Upper lobe of right lung (tissue), 1 donor: ENCODE measurements around the gene DHRS12. TPM values are rescaled to one million over a fixed set of nuclear protein-coding genes. Genes with fewer than 3 reads are reported as not detected.

ENCODE experiments used
- ATAC-seq: fragments of 200-7000 bp; cut with Tn5 transposase; one replicate; pipeline ENCODE4 v1.9.1; 2020; ENCODE audit warnings: mild to moderate bottlenecking, moderate library complexity
- DNase-seq: peaks from one replicate; pipeline ENCODE4 v3.0.0-alpha.2; 2020
- H3K27ac ChIP-seq: fragments of 200-600 bp; one replicate; pipeline ENCODE4 v1.8.0; 2022
- H3K27me3 ChIP-seq: fragments of 200-600 bp; one replicate; pipeline ENCODE4 v1.8.0; 2022; ENCODE audit warnings: mild to moderate bottlenecking
- H3K36me3 ChIP-seq: fragments of 200-600 bp; one replicate; pipeline ENCODE4 v1.8.0; 2022
- H3K4me1 ChIP-seq: fragments of 200-600 bp; one replicate; pipeline ENCODE4 v1.8.0; 2022
- H3K4me3 ChIP-seq: fragments of 200-600 bp; one replicate; pipeline ENCODE4 v1.8.0; 2022; ENCODE audit warnings: mild to moderate bottlenecking
- H3K9me3 ChIP-seq: fragments of 200-600 bp; one replicate; pipeline ENCODE4 v1.8.0; 2022
- intact Hi-C: fragments of 100-400 bp; cut with DNase I; formaldehyde crosslinking; loops from one replicate; pipeline ENCODE4 v1.11.0; 2022
- total RNA-seq: library from RNA; stranded (reverse); fragmentation: NEBNext Ultra II Directional; extraction: Animal tissue kit (Norgen Biotek cat#: 25700); gene quantifications from one replicate; pipeline ENCODE4 v1.2.1, GENCODE V29; 2021
- TF ChIP-seq, protein P1 (sequence below): fragments of 200-600 bp; IDR thresholded peaks from one replicate; pipeline ENCODE4 v1.8.0; 2022; ENCODE audit warnings: antibody characterized with exemption
- donor health status: DM: no; HTN: yes; CAD: no; lungs with severe emphysema.

DHRS12 gene
- total RNA-seq, 1 donor from 2014 or later, result 14.9 TPM

- Histone ChIP-seq H3K9me3 (no peaks in the 10 kb centered on the region), H3K4me1 (peaks cover 15% of the 10 kb centered on the region), H3K27ac (no peak overlapping the region), H3K36me3 (peaks cover 53% of the 10 kb centered on the region), H3K4me3 (no peak overlapping the region), H3K27me3 (no peaks in the 10 kb centered on the region)
- no peak for DNase-seq
- TF ChIP-seq, protein P1, sequence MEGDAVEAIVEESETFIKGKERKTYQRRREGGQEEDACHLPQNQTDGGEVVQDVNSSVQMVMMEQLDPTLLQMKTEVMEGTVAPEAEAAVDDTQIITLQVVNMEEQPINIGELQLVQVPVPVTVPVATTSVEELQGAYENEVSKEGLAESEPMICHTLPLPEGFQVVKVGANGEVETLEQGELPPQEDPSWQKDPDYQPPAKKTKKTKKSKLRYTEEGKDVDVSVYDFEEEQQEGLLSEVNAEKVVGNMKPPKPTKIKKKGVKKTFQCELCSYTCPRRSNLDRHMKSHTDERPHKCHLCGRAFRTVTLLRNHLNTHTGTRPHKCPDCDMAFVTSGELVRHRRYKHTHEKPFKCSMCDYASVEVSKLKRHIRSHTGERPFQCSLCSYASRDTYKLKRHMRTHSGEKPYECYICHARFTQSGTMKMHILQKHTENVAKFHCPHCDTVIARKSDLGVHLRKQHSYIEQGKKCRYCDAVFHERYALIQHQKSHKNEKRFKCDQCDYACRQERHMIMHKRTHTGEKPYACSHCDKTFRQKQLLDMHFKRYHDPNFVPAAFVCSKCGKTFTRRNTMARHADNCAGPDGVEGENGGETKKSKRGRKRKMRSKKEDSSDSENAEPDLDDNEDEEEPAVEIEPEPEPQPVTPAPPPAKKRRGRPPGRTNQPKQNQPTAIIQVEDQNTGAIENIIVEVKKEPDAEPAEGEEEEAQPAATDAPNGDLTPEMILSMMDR, result no peak
- ATAC-seq, result no peak
- intact Hi-C loops, result no loop called here
These were observed 43.4 kb downstream of the DHRS12 start for GRCh38 chr13:51760592-51760991.

DNA sequence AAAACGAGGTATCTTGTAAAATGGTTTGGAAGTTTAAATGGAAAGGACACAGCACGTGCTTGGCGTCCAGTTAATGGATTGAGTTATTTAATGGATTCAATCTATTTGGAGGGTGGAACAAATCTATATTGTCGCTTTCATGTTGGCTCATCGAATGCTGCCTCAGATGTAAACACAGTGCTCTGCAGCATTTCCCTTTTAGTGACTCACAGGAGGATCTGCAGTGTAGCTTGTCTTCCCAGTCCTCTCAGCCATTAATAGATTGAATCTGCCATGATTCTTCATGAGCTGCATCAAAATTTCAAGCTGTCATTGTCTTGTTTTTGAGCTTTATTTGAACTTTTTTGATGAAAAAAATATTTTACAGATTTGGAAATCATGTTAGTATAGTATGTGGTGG, 44.7 kb downstream of the DHRS12 start:
- H3K4me3 ChIP-seq, result no peak overlapping the region
- H3K4me1 ChIP-seq, result peaks cover 4% of the 10 kb centered on the region
- intact Hi-C loops, result no loop called here
- H3K27ac ChIP-seq, result no peak overlapping the region
- no peaks in the 10 kb centered on the region for H3K27me3 ChIP-seq
- H3K9me3 ChIP-seq, result no peaks in the 10 kb centered on the region
- TF ChIP-seq, protein P1, result no peak
- no peak for DNase-seq
- no peak for ATAC-seq
- peaks cover 59% of the 10 kb centered on the region for H3K36me3 ChIP-seq

DNA sequence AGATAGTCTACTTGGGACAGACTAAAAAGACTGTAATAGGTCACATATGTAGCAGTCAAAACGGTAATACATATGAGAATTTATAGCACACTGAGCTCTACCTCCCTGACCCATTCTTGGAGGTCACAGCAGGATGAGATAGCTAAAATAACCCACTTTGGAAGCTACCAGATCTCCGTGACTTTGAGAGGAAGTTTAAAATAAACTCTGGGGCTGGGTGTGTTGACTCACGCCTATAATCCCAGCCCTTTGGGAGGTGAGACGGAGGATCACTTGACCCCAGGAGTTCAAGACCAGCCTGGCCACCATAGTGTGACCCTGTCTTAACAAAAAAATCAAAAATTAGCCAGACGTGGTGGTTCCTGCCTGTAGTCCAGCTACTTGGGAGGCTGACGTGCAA, 45.3 kb downstream of the DHRS12 start:
- no peak for DNase-seq

DNA sequence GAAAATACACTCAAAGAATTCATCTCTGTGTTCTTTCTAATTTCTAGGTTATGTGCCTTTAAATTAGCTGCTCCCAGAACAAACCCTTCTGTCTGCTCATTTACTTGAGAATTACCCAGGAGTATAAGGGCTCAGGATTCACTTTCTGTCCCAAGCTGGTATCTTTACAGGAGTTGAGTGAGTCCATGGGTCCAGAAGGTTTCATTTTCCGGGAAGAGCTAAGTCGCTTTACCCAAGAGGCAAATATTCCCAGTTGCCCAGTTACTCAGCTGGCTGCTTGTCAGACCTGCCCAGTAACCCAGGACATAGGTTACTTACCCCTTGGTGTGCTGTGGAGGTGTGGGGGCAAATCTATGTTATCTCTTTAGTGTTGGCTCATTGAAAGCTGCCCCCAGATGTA, 47.3 kb downstream of the DHRS12 start:
- H3K27me3 ChIP-seq, result no peaks in the 10 kb centered on the region
- ATAC-seq (no peak), DNase-seq (no peak)
- intact Hi-C loops, result no loop called here
- no peak overlapping the region for H3K4me3 ChIP-seq
- TF ChIP-seq, protein P1, result no peak
- H3K4me1 ChIP-seq, result no peaks in the 10 kb centered on the region
- peaks cover 69% of the 10 kb centered on the region for H3K36me3 ChIP-seq
- H3K9me3 ChIP-seq, result no peaks in the 10 kb centered on the region
- no peak overlapping the region for H3K27ac ChIP-seq

More for the DNA sequence above, 45.3 kb downstream of the DHRS12 start:
- H3K27ac ChIP-seq, result no peak overlapping the region
- no peak overlapping the region for H3K4me3 ChIP-seq
- H3K4me1 ChIP-seq, result no peaks in the 10 kb centered on the region
- peaks cover 59% of the 10 kb centered on the region for H3K36me3 ChIP-seq
- H3K9me3 ChIP-seq, result no peaks in the 10 kb centered on the region
- H3K27me3 ChIP-seq, result no peaks in the 10 kb centered on the region
- TF ChIP-seq, protein P1, result no peak
- intact Hi-C loops, result no loop called here
- ATAC-seq, result no peak

DNA sequence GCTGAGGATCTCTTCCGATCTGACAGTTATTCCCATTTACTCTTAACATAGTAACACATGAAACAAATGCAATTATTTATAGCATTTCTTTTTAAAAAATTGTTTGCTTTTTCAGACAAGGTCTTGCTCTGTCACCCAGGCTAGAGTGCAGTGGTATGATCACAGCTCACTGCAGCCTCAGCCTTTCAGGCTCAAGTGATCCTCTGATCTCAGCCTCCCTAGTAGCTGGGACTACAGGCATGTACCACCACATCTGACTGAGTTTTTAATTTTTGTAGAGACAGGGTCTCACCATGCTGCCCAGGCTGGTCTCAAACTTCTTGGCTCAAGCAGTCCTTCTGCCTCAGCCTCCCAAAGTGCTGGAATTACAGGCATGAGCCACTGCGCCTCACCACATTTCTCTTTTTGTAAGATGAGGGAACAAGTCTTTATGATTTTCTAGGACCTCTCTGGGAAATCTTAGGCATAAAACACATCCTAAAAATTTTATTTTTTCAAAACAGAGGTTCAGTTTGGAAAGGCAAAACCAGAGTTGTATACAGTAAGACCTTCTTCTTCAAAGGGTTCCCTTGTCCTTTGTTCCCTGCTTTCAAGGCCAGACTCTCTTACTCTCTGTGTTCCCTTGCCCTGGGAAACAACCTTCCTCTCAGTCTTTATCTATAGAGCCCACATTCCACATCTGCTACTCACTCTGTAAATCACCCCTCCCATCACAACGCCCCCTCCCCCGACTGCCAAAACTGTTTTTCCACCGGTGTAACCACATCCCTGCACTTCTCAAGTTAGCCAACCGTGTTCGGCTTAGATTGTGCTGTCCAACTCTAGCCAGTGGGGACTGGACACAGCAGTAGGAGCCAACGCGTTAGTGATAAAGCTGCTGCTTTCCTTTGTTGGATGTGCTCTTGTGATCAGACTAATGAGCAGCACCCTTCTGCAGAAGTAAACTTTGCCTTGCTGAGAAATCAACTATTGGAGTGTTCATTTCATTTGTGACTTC, 56.2 kb downstream of the DHRS12 start:
- DNase-seq (no peak), ATAC-seq (no peak)
- Histone ChIP-seq H3K4me3 (no peak overlapping the region), H3K4me1 (no peaks in the 10 kb centered on the region), H3K27me3 (no peaks in the 10 kb centered on the region), H3K9me3 (no peaks in the 10 kb centered on the region), H3K27ac (no peak overlapping the region), H3K36me3 (peaks cover 18% of the 10 kb centered on the region)
- intact Hi-C loops, result no loop called here
- TF ChIP-seq, protein P1, result no peak
